PFSK-1 (cell line): ENCODE results near the gene TP53BP2.

Source experiments
- POLR2AphosphoS5 ChIP-seq: IDR thresholded peaks from 2 replicates; pipeline ENCODE4 v1.6.1; 2012; ENCODE audit warnings: low read depth, mild to moderate bottlenecking, control low read depth, low read length, moderate library complexity
- TF ChIP-seq, protein P1 (sequence below), 2 experiments: IDR thresholded peaks; 2 replicates each; pipeline versions ENCODE4 v1.6.1 to v1.8.0; 2011 to 2012; ENCODE audit warnings: low read depth in 2 of 2, low read length in 2 of 2, control low read depth in 1 of 2, inconsistent platforms in 1 of 2, mild to moderate bottlenecking in 1 of 2, moderate library complexity in 1 of 2; ENCODE audit not compliant: insufficient read depth in 1 of 2

DNA sequence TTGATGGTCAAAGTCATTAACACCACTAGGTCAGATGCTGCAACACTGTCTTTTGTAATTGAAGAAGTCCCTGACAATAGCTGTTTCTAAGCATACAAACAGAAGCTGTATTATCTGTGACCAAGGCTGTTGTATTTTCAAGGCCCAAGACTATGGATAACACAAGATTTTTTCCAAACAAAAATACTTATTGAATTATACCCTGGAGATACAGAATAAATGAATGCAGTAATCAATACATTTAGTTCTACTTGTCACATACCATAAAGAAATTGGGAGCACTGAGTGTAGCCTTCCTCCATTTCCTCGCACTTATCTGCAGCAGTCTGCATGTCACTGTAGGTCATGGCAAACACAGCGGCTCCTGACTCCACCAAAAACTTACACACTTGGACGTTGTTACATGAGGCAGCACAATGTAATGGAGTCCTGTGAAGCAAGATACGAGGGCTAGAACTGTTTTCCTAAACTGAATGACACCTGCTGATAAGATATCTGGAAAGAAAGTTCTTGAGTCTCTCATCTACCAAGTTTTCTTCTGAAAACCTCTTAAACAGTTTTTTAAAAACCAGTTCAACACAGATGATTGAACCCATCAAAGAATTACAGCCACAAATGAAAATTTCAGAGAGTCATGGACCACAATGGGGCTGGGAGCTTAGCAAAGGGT, 56.9 kb downstream of the TP53BP2 start:
- TF ChIP-seq, protein P1, sequence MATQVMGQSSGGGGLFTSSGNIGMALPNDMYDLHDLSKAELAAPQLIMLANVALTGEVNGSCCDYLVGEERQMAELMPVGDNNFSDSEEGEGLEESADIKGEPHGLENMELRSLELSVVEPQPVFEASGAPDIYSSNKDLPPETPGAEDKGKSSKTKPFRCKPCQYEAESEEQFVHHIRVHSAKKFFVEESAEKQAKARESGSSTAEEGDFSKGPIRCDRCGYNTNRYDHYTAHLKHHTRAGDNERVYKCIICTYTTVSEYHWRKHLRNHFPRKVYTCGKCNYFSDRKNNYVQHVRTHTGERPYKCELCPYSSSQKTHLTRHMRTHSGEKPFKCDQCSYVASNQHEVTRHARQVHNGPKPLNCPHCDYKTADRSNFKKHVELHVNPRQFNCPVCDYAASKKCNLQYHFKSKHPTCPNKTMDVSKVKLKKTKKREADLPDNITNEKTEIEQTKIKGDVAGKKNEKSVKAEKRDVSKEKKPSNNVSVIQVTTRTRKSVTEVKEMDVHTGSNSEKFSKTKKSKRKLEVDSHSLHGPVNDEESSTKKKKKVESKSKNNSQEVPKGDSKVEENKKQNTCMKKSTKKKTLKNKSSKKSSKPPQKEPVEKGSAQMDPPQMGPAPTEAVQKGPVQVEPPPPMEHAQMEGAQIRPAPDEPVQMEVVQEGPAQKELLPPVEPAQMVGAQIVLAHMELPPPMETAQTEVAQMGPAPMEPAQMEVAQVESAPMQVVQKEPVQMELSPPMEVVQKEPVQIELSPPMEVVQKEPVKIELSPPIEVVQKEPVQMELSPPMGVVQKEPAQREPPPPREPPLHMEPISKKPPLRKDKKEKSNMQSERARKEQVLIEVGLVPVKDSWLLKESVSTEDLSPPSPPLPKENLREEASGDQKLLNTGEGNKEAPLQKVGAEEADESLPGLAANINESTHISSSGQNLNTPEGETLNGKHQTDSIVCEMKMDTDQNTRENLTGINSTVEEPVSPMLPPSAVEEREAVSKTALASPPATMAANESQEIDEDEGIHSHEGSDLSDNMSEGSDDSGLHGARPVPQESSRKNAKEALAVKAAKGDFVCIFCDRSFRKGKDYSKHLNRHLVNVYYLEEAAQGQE (IDR thresholded peaks at IDR 0.05; ENCODE audit: insufficient read depth in 1 of 2, low read depth in 2 of 2, low read length in 2 of 2), result no peak
- TF ChIP-seq POLR2AphosphoS5, result no peak
